Endodermal cell (in vitro differentiated cells): ENCODE measurements around the gene ITPK1. TPM values are rescaled to one million over a fixed set of nuclear protein-coding genes. Genes with fewer than 3 reads are reported as not detected.

Source experiments
- DNase-seq: peaks from one replicate; pipeline ENCODE4 v3.0.0-alpha.2; 2017
- H3K27ac ChIP-seq: 2 replicates; pipeline ENCODE4 v1.5.1; 2013; ENCODE audit warnings: mild to moderate bottlenecking, low read depth, low read length, moderate library complexity
- H3K27me3 ChIP-seq: 2 replicates; pipeline ENCODE4 v1.6.1; 2013; ENCODE audit warnings: mild to moderate bottlenecking, low read length, moderate library complexity; ENCODE audit not compliant: insufficient read depth, control insufficient read depth, poor library complexity, severe bottlenecking
- H3K36me3 ChIP-seq: 2 replicates; pipeline ENCODE4 v1.7.0; 2013; ENCODE audit warnings: mild to moderate bottlenecking, low read length, moderate library complexity; ENCODE audit not compliant: control insufficient read depth, insufficient read depth
- H3K4me1 ChIP-seq: one replicate; pipeline ENCODE4 v1.7.0; 2013; ENCODE audit warnings: low read length; ENCODE audit not compliant: control insufficient read depth, insufficient read depth
- H3K4me3 ChIP-seq: 2 replicates; pipeline ENCODE4 v1.5.1; 2013; ENCODE audit warnings: mild to moderate bottlenecking, low read length, moderate library complexity
- H3K9ac ChIP-seq: 2 replicates; pipeline ENCODE4 v1.6.1; 2013; ENCODE audit warnings: mild to moderate bottlenecking, low read length, moderate library complexity; ENCODE audit not compliant: poor library complexity, severe bottlenecking; ENCODE audit errors: extremely low read depth
- H3K9me3 ChIP-seq: 2 replicates; pipeline ENCODE4 v1.6.1; 2013; ENCODE audit warnings: mild to moderate bottlenecking, low read length, moderate library complexity; ENCODE audit not compliant: control insufficient read depth
- H3K27ac Mint-ChIP-seq: 2 replicates; pipeline ENCODE4 v1.8.0; 2020; ENCODE audit warnings: mixed read lengths
- H3K27me3 Mint-ChIP-seq: 2 replicates; pipeline ENCODE4 v1.8.0; 2021; ENCODE audit warnings: mild to moderate bottlenecking, mixed read lengths; ENCODE audit not compliant: insufficient read depth
- H3K36me3 Mint-ChIP-seq: 2 replicates; pipeline ENCODE4 v1.8.0; 2020; ENCODE audit warnings: low read depth, mixed read lengths
- H3K4me1 Mint-ChIP-seq: 2 replicates; pipeline ENCODE4 v1.8.0; 2020; ENCODE audit warnings: mixed read lengths
- H3K4me3 Mint-ChIP-seq: 2 replicates; pipeline ENCODE4 v1.8.0; 2020; ENCODE audit warnings: mild to moderate bottlenecking, moderate library complexity, mixed read lengths
- H3K9me3 Mint-ChIP-seq: 2 replicates; pipeline ENCODE4 v1.8.0; 2020; ENCODE audit warnings: mild to moderate bottlenecking, mixed read lengths
- WGBS, 2 experiments: methylation state at CpG; one replicate each; pipeline versions ENCODE4 v1.1.5 to v1.1.7; 2013; ENCODE audit warnings: missing lambda C conversion rate in 2 of 2, mixed read lengths in 1 of 2; ENCODE audit not compliant: insufficient coverage in 1 of 2, insufficient read length in 1 of 2; 5-methylcytosine and 5-hydroxymethylcytosine counted together
- total RNA-seq, 2 donors: library from RNA; stranded (reverse); fragmentation: NEBNext Ultra II Directional in 1 of 2; extraction: Animal tissue kit (Norgen Biotek cat#: 25700) in 1 of 2; gene quantifications; 2 replicates in 1 of 2; 3 replicates in 1 of 2; pipeline ENCODE4 v1.2.1, GENCODE V29; 2021
- TF ChIP-seq, protein P1 (sequence below): fragments of 200-600 bp; sonication (generic); conservative IDR thresholded peaks from 2 replicates; pipeline ENCODE4 v1.5.0; 2021; ENCODE audit warnings: antibody characterized with exemption, mild to moderate bottlenecking

Gene ITPK1
- total RNA-seq, 2 donors from 2014 or later, result 59.9 to 66.9 TPM

DNA sequence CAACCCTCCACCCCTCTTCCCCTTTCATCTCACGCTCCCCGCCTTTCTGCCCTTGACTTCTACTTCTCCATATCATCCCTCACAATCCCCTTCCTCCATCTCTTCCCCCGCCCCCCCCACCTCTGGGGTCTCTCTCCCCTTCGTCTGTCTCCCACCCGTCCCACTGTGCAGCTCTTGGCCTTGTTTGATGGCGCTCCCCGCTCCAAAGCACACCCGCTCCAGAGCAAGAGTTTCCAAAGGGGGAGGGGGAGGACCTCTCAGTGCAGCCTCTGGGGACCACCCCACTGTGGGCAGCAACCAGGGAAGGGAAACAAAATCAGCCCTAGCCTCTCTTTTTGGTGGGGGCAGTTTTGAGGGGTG is 192.0 kb downstream of the ITPK1 start:
- H3K9ac ChIP-seq, result no peak overlapping the region
- DNase-seq, result no peak
- Mint-ChIP-seq H3K4me3 (peak overlapping the region; percentile 62), H3K27ac (no peak overlapping the region), H3K4me1 (peaks cover 2% of the 10 kb centered on the region), H3K27me3 (peaks cover 30% of the 10 kb centered on the region), H3K9me3 (no peaks in the 10 kb centered on the region), H3K36me3 (no peaks in the 10 kb centered on the region)
- 44 to 64% methylated on average over 4 to 8 of the region's 8 CpGs for WGBS, 2 experiments
- H3K27ac ChIP-seq, result no peak overlapping the region
- TF ChIP-seq, protein P1, sequence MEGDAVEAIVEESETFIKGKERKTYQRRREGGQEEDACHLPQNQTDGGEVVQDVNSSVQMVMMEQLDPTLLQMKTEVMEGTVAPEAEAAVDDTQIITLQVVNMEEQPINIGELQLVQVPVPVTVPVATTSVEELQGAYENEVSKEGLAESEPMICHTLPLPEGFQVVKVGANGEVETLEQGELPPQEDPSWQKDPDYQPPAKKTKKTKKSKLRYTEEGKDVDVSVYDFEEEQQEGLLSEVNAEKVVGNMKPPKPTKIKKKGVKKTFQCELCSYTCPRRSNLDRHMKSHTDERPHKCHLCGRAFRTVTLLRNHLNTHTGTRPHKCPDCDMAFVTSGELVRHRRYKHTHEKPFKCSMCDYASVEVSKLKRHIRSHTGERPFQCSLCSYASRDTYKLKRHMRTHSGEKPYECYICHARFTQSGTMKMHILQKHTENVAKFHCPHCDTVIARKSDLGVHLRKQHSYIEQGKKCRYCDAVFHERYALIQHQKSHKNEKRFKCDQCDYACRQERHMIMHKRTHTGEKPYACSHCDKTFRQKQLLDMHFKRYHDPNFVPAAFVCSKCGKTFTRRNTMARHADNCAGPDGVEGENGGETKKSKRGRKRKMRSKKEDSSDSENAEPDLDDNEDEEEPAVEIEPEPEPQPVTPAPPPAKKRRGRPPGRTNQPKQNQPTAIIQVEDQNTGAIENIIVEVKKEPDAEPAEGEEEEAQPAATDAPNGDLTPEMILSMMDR, result no peak
- H3K4me3 ChIP-seq, result peak overlapping the region; percentile 69
- H3K9me3 ChIP-seq, result no peaks in the 10 kb centered on the region
- H3K36me3 ChIP-seq, result no peaks in the 10 kb centered on the region
- H3K27me3 ChIP-seq, result peaks cover 28% of the 10 kb centered on the region
- peaks cover 9% of the 10 kb centered on the region for H3K4me1 ChIP-seq

DNA sequence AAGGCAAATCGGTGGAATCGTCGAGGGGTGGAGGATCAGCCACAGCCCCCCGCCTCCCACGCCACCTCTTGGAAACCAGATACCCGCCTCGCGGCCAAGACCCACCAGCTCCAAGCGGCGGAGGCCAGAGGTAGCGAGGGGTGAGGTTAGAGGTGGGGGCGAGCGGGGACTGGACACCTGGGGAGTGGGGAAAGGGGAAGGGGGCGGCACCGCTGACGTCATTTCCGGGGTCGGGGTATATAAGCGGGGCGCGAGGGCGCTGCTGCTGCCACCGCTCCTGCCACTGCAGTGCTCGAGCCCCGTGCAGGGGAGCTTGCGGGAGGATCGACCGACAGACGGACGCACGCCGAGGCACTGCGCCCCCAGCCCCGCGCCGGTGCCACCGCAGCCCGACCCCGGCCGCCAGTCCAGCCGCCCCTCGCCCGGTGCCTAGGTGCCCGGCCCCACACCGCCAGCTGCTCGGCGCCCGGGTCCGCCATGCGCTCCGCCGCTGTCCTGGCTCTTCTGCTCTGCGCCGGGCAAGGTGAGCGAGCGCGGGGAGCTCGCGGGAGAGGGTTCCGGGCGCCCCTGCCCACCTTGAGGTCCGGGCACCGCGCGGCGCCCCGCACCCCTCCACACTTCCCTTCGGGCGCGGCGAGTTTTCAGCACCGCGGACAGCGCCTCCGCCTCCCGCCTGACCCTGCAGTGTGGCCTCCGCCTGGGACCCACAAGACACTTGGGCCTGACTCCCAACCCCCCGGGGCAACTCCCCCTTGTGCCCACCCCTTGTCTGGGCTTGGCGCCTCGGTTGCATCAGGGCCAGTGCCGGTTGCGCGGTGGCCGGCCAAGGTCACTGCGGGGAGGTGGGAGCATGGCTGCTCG is 192.6 kb downstream of the ITPK1 start, which contains the start of gene CHGA:
Gene CHGA (plus strand): TSS at position 268 of the 861 bp plus-strand sequence. CDS start 210 bp downstream, at position 478.
- Histone ChIP-seq H3K4me3 (peak within 1 kb of the TSS; percentile 69), H3K4me1 (peaks cover 9% of the 10 kb centered on the region), H3K27ac (no peak within 1 kb of the TSS), H3K36me3 (no peaks in the 10 kb centered on the region), H3K9me3 (no peaks in the 10 kb centered on the region), H3K27me3 (peaks cover 28% of the 10 kb centered on the region), H3K9ac (no peak within 1 kb of the TSS)
- DNase-seq, result peak; percentile 93
- Mint-ChIP-seq H3K4me1 (peaks cover 2% of the 10 kb centered on the region), H3K4me3 (peak within 1 kb of the TSS; percentile 62), H3K27me3 (peaks cover 30% of the 10 kb centered on the region), H3K36me3 (no peaks in the 10 kb centered on the region), H3K27ac (no peak within 1 kb of the TSS), H3K9me3 (no peaks in the 10 kb centered on the region)
- 4% methylated on average over 22 to 86 of the region's 86 CpGs for WGBS, 2 experiments
- TF ChIP-seq, protein P1, result no peak

DNA sequence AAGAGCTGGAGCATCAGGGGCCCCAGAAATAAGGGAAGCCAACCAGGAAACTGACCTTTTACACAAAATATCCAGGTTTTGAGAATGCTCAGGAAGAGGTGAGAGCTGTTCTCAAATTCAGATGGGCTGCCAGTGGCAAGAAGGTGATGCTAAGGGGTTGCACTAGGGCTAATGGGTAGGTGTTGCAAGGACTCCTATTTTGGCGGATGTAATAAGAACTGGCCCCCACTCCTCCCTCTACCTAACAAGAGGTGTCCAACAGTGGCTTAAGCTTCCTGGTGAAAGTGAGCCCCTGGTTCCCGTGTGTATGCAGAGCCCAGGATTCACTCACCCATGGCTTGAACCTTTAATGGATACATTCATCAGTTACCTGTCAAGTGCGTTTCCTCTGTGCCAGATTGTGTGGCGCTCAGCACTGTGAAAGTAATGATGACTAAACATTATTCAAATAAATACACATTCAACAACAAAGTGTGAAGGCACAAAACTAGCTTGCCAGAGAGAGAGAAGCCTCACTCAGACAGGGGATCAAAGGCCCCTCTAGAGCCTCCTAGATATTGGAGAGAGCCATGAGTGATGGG is 193.5 kb downstream of the ITPK1 start:
- H3K4me3 Mint-ChIP-seq, result peak overlapping the region; percentile 62
- Histone ChIP-seq H3K27ac (no peak overlapping the region), H3K4me3 (peak overlapping the region; percentile 69), H3K9ac (no peak overlapping the region), H3K27me3 (peaks cover 28% of the 10 kb centered on the region), H3K36me3 (no peaks in the 10 kb centered on the region), H3K9me3 (no peaks in the 10 kb centered on the region), H3K4me1 (peaks cover 9% of the 10 kb centered on the region)
- 30 to 87% methylated on average over 1 to 4 of the region's 4 CpGs for WGBS, 2 experiments
- peaks cover 30% of the 10 kb centered on the region for H3K27me3 Mint-ChIP-seq
- H3K27ac Mint-ChIP-seq, result no peak overlapping the region
- peaks cover 2% of the 10 kb centered on the region for H3K4me1 Mint-ChIP-seq
- TF ChIP-seq, protein P1, result no peak
- no peak for DNase-seq
- H3K36me3 Mint-ChIP-seq, result no peaks in the 10 kb centered on the region
- H3K9me3 Mint-ChIP-seq, result no peaks in the 10 kb centered on the region
